Head of caudate nucleus (tissue), 42 donors: Measurements from ENCODE around the gene BNIP3.
"Not testable (repeated sequence)": the region's sequence is repeated elsewhere in the genome, so short reads cannot be mapped to it uniquely, and the experiment has no call there.

Source experiments
- DNase-seq, 42 donors: peaks; one replicate each; pipeline versions ENCODE4 v3.0.0 to v3.0.0-alpha.2; 2020 to 2021; ENCODE audit warnings: mixed read lengths in 7 of 42
- intact Hi-C: fragments of 100-400 bp; cut with DNase I; formaldehyde crosslinking; loops from one replicate; pipeline ENCODE4 v1.15.0; 2022

BNIP3 gene

GRCh38 chr10:132004052-132004451 is 22.3 kb upstream of the BNIP3 start:
- no peak for DNase-seq
- intact Hi-C loops = no loop called here

- intact Hi-C loops = no loop called here
- peak in 1 of 42 donors; percentile 12 for DNase-seq
These were observed 21.7 kb upstream of the BNIP3 start for GRCh38 chr10:132003282-132003924.

GRCh38 chr10:132002004-132002403 is 20.3 kb upstream of the BNIP3 start:
- intact Hi-C loops = no loop called here

GRCh38 chr10:132001238-132001972 is 19.7 kb upstream of the BNIP3 start:
- intact Hi-C loops = no loop called here

More at GRCh38 chr10:132002004-132002403, 20.3 kb upstream of the BNIP3 start:
- DNase-seq = no peak

GRCh38 chr10:131998845-131999681 is 17.3 kb upstream of the BNIP3 start:
- no peak for DNase-seq
- intact Hi-C loops = no loop called here

More at GRCh38 chr10:132001238-132001972, 19.7 kb upstream of the BNIP3 start:
- peak in 1 of 42 donors; percentile 41 for DNase-seq

- intact Hi-C loops = no loop called here
- DNase-seq = no peak
These were observed 16.5 kb upstream of the BNIP3 start for GRCh38 chr10:131998050-131998844.

GRCh38 chr10:131997366-131998049 is 15.8 kb upstream of the BNIP3 start:
- peak in 8 of 42 donors; percentile 18 to 59 (median 22) for DNase-seq
- intact Hi-C loops = no loop called here

- intact Hi-C loops = no loop called here
These were observed 15.0 kb upstream of the BNIP3 start for GRCh38 chr10:131996466-131997365.

GRCh38 chr10:131994435-131994834 is 12.7 kb upstream of the BNIP3 start:
- DNase-seq = no peak
- intact Hi-C loops = no loop called here

More at GRCh38 chr10:131996466-131997365, 15.0 kb upstream of the BNIP3 start:
- DNase-seq = peak in 41 of 42 donors; percentile 22 to 79 (median 63)

GRCh38 chr10:131993275-131993674 is 11.6 kb upstream of the BNIP3 start:
- DNase-seq = peak in 1 of 42 donors; percentile 23
- intact Hi-C loops = no loop called here

- no peak for DNase-seq
- intact Hi-C loops = no loop called here
These were observed 10.0 kb upstream of the BNIP3 start for GRCh38 chr10:131991726-131992125.

- DNase-seq, intact Hi-C loops: not testable (repeated sequence)
These were observed 6.1 kb upstream of the BNIP3 start for GRCh38 chr10:131987786-131988185.

GRCh38 chr10:131987301-131987700 is 5.6 kb upstream of the BNIP3 start:
- intact Hi-C loops, DNase-seq: not testable (repeated sequence)

- intact Hi-C loops, DNase-seq: not testable (repeated sequence)
These were observed 5.1 kb upstream of the BNIP3 start for GRCh38 chr10:131986851-131987250.

- peak in 1 of 42 donors; percentile 34 for DNase-seq
- intact Hi-C loops = loop anchor here (2.0 kb wide), 1 partner anchor 83 kb away; the partner anchor contains the start of gene PPP2R2D
These were observed 2.1 kb upstream of the BNIP3 start for GRCh38 chr10:131983780-131984179.

GRCh38 chr10:131982796-131983195 is 1.1 kb upstream of the BNIP3 start:
- intact Hi-C loops = loop anchor here (2.0 kb wide), 1 partner anchor 82 kb away; the partner anchor contains the start of gene PPP2R2D
- no peak for DNase-seq

- intact Hi-C loops = loop anchor here (2.0 kb wide), 1 partner anchor 81 kb away; the partner anchor contains the start of gene PPP2R2D
- no peak for DNase-seq
These were observed 548 bp upstream of the BNIP3 start for GRCh38 chr10:131982185-131982756.
